WI38 (cell line): ENCODE measurements around the gene SPAAR.

Experiments
- H3K4me3 ChIP-seq: 2 replicates; pipeline ENCODE4 v1.5.1; 2011; ENCODE audit warnings: low read depth, mild to moderate bottlenecking, control low read depth, low read length
- TF ChIP-seq, protein P1 (sequence below): IDR thresholded peaks from 2 replicates; pipeline ENCODE4 v1.5.1; 2012; ENCODE audit warnings: low read depth, mild to moderate bottlenecking, control low read depth, low read length

Gene SPAAR

DNA sequence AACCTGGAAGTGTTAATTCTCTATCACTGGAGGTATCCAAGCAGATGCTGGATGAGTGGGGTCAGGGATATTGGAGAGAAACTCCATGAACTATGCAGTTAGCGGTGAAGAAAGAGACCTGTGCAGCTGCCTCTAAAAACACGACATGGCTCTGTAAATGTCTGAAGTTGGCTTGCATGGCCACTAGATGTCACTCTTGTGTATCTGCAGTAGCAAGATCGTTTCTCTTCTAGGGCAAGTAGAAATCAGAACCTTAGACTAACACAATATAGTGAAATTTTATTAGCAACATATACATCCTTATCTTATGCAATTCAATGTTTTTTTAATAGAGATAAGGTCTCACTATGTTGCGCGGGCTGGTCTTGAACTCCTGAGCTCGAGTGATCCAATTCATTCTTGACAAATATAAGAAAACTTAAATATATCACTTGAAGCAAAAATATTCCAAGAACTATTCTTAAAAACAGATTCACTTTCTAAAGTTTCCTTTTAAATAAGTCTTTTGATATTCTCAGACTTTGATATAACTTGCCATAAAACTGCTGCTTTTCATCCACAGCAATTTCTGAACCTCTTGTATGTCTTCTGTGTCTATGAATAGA lies 45.8 kb downstream of the SPAAR start:
- no peak overlapping the region for H3K4me3 ChIP-seq
- TF ChIP-seq, protein P1, sequence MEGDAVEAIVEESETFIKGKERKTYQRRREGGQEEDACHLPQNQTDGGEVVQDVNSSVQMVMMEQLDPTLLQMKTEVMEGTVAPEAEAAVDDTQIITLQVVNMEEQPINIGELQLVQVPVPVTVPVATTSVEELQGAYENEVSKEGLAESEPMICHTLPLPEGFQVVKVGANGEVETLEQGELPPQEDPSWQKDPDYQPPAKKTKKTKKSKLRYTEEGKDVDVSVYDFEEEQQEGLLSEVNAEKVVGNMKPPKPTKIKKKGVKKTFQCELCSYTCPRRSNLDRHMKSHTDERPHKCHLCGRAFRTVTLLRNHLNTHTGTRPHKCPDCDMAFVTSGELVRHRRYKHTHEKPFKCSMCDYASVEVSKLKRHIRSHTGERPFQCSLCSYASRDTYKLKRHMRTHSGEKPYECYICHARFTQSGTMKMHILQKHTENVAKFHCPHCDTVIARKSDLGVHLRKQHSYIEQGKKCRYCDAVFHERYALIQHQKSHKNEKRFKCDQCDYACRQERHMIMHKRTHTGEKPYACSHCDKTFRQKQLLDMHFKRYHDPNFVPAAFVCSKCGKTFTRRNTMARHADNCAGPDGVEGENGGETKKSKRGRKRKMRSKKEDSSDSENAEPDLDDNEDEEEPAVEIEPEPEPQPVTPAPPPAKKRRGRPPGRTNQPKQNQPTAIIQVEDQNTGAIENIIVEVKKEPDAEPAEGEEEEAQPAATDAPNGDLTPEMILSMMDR: peak; percentile 72

DNA sequence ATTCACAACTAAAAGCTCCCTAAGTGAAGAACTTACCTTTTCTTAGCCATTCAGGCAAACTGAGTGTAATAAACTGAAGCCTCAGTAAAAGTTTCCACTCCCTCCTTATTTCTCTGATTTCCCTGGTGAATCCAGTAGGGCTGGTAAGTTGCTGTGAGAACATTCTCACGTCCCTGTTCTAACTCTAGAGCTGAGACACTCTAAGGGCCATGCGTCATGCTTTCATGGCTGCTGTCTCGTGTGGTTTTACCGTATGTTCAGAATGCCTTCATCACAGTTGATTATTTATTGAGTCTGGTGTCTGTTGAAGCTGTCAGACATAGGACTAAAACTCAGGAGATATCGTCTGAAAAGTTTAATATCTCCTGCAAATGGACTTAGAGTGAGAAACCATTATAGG lies 47.4 kb downstream of the SPAAR start:
- TF ChIP-seq, protein P1: no peak

DNA sequence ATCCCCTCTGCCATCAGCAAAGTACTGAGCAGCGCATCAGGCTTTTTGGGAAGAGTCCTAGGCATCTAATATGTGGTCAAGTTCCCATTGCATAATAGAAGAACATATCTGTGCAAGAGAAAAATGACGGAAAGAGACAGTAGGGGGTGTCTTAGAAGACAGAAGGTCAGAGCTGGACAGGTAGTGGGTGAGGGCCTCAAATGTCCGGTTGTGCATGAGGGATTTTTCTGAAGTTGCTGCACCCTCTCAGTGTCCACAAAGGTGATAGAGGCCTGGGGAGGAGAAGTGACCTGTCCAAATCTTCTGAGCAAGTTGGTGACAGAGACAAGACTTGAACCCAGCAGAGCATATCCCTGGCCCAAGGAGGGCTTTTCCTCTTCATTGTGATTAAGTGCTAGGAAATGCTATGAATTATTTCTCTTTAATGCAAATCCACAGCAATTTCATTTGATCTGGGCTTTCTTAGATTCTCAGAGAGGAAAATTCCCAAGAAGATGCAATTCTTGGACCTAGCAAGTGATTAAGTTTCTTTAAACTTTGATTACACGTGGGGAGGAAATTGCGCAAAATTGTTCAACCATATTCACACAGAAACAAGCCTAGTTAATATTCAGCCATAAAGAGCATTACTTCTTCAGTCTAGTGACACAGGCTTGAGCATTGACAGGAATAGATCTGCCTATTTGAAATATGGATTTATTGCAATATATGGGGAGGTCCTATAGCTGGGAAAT lies 49.0 kb downstream of the SPAAR start, which contains the start of gene OR2S2:
TSS of gene OR2S2 (minus strand) at position 51 of the 734 bp plus-strand sequence. CDS start 56 bp downstream, outside the sequence.
- H3K4me3 ChIP-seq: no peak within 1 kb of the TSS
- TF ChIP-seq, protein P1: no peak

More for the DNA sequence above, 47.4 kb downstream of the SPAAR start:
- no peak overlapping the region for H3K4me3 ChIP-seq

DNA sequence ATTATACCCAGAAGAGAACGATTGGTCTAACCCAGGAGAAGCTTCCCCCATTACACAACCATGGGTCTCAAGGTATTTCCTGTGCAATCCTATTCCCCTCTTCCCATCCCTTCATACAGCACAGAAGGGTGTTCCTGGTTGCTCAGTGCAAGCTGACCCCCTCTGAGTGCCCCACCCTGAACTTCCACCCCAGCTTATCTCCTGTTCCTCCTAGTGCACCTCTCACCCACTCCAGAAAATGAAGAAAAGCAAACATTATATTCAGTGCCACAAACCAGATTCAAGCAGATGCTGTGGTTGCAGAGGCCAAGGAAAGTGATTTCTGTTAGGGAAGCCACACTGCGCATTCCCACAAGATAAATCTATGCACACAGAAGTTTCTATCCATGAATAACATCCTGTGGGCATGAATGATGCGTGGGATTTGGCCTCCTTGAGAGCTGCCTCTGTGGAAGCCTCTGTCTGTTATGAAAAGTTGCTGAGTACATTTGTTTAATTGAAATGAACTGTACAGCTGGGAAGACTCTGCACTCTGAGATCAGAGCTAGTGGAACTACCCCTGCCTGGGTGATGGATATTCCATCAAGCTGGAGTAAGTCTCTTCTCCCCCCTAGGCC lies 50.9 kb downstream of the SPAAR start:
- TF ChIP-seq, protein P1: no peak
- H3K4me3 ChIP-seq: no peak overlapping the region
